Right cardiac atrium (tissue), 5 donors: ENCODE data around the gene INAFM2. TPM values are rescaled to one million over a fixed set of nuclear protein-coding genes. Genes with fewer than 3 reads are reported as not detected.
A peak's percentile ranks its signal among the peaks of the same experiment; 100 is the strongest.

Source experiments
- ATAC-seq, 2 donors: fragments of 200-7000 bp; cut with Tn5 transposase; one replicate each; pipeline versions ENCODE4 v1.8.0 to v1.9.1; 2020; ENCODE audit warnings: moderate library complexity in 2 of 2, mild to moderate bottlenecking in 1 of 2
- DNase-seq, 3 donors: peaks; one replicate each; pipeline ENCODE4 v3.0.0-alpha.2; 2020
- H3K27ac ChIP-seq: one replicate; pipeline ENCODE4 v1.5.1; 2013; ENCODE audit warnings: mild to moderate bottlenecking, low read length, control low read depth, moderate library complexity
- H3K27me3 ChIP-seq: one replicate; pipeline ENCODE4 v1.6.1; 2013; ENCODE audit not compliant: control insufficient read depth, insufficient read depth
- H3K4me1 ChIP-seq: one replicate; pipeline ENCODE4 v1.6.1; 2013; ENCODE audit warnings: low read length; ENCODE audit not compliant: control insufficient read depth, insufficient read depth
- H3K4me3 ChIP-seq: one replicate; pipeline ENCODE4 v1.5.1; 2013; ENCODE audit warnings: low read length, control low read depth
- H3K9me3 ChIP-seq: one replicate; pipeline ENCODE4 v1.6.1; 2013; ENCODE audit warnings: low read length; ENCODE audit not compliant: control insufficient read depth
- WGBS: extraction: QIAGEN DNeasy Blood & Tissue Kit; methylation state at CpG from one replicate; pipeline ENCODE4 v1.1.7; 2013; 5-methylcytosine and 5-hydroxymethylcytosine counted together
- intact Hi-C, 4 donors: fragments of 100-400 bp; cut with DNase I; formaldehyde crosslinking; loops; one replicate each; pipeline versions ENCODE4 v1.11.0 to v1.14.0; 2022 to 2023
- polyA plus RNA-seq: library from polyadenylated mRNA; stranded (reverse); fragments of 200-250 nt; gene quantifications from one replicate; pipeline ENCODE4 v1.2.3, GENCODE V29; 2013
- total RNA-seq, 4 donors: library from RNA; stranded (reverse); fragmentation: NEBNext Ultra II Directional; extraction: Animal tissue kit (Norgen Biotek cat#: 25700); gene quantifications; one replicate each; pipeline ENCODE4 v1.2.1, GENCODE V29; 2021
- donor health status: healthy with polysubstance abuse.
- donor health status: DM: no; HTN: yes; CAD: no.
- donor health status: DM: no; HTN: no; CAD: no.
- donor health status: DM: no; HTN: yes; CAD: no; lungs with severe emphysema.
- donor health status: DM: yes; HTN: yes; CAD: no.

Gene INAFM2
- total and polyA plus RNA-seq, 5 donors: 47.3 to 115 (median 72.8) TPM

DNA sequence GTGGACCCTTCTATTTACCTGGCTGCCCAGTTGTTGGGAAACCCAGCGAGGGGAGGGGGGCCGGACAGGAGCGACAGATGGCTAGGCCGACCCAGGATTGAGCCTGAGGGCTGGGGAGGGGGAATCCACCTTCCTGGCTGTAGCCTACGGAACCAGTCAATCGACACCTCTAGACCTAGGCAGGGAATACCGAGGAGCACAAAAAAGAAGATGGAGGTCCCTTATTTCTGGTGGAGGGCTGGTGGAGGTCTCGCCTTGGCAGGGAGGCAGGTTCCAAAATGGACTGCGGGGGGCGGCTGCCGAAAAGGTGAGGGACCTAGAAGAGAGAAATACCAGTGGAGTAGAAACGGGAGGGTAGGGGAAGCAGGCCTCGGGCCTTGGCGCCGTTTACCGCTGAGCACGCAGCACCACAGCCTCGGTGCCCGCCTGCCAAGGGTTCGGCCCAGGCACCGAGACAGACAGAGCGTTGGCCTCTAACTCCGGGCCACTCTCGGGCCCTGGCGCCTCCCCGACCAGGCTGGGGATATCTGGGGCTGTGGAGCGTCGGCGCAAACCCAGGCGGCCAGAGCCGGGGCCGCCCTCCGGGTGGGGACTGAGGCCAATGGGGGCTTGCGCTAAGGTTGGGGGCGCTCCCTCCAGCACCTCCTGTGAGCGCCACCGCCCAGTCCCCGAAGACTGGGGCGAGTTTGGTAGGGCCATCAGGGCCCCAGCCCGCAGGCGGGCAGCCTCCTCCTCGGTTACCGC, 42.3 kb upstream of the INAFM2 start:
- ATAC-seq: no peak
- Histone ChIP-seq H3K27ac (no peak overlapping the region), H3K27me3 (no peaks in the 10 kb centered on the region), H3K4me1 (no peaks in the 10 kb centered on the region), H3K9me3 (no peaks in the 10 kb centered on the region), H3K4me3 (no peak overlapping the region)
- peak in 2 of 3 donors; percentile 47 to 61 for DNase-seq
- whole genome bisulfite sequencing: 54% methylated on average over 43 of the region's 43 CpGs
- intact Hi-C loops: loop anchor here in 1 of 4 donors (10.0 kb wide), 1 partner anchor 134 kb away; no protein-coding TSS in a partner anchor

DNA sequence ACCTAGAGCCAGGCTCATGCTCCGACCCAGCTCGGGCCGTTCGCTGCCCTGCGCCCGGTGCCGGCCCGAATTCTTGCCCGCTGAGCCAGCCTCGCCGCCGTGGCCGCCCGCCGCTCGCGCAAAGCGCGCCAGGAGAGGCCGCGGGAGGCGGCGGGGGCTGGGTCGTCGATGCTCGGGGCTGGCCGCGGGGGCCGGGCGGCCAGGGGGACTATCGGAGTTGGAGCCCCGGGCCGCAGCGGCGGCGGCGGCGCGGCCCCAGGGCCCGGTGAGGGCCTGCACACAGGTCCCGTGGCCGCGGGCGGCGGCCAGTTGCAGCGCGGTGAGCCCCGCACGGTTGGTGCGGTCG, 41.7 kb upstream of the INAFM2 start:
- no peaks in the 10 kb centered on the region for H3K9me3 ChIP-seq
- intact Hi-C loops: loop anchor here in 1 of 4 donors (10.0 kb wide), 1 partner anchor 133 kb away; no protein-coding TSS in a partner anchor
- no peaks in the 10 kb centered on the region for H3K4me1 ChIP-seq
- no peak overlapping the region for H3K27ac ChIP-seq
- 15% methylated on average over 51 of the region's 51 CpGs for WGBS
- H3K4me3 ChIP-seq: peak overlapping the region; percentile 32
- no peaks in the 10 kb centered on the region for H3K27me3 ChIP-seq
- ATAC-seq: no peak
- DNase-seq: peak in 1 of 3 donors; percentile 55

GRCh38 chr15:40282147-40282868, 41.2 kb upstream of the INAFM2 start:
- 1% methylated on average over 92 of the region's 92 CpGs for WGBS
- peak; percentile 6 to 17 for ATAC-seq
- intact Hi-C loops: loop anchor here in 1 of 4 donors (10.0 kb wide), 1 partner anchor 132 kb away; no protein-coding TSS in a partner anchor
- H3K4me3 ChIP-seq: peak overlapping the region; percentile 32
- H3K9me3 ChIP-seq: no peaks in the 10 kb centered on the region
- H3K27me3 ChIP-seq: no peaks in the 10 kb centered on the region
- H3K27ac ChIP-seq: no peak overlapping the region
- peak in 2 of 3 donors; percentile 77 to 79 for DNase-seq
- no peaks in the 10 kb centered on the region for H3K4me1 ChIP-seq

DNA sequence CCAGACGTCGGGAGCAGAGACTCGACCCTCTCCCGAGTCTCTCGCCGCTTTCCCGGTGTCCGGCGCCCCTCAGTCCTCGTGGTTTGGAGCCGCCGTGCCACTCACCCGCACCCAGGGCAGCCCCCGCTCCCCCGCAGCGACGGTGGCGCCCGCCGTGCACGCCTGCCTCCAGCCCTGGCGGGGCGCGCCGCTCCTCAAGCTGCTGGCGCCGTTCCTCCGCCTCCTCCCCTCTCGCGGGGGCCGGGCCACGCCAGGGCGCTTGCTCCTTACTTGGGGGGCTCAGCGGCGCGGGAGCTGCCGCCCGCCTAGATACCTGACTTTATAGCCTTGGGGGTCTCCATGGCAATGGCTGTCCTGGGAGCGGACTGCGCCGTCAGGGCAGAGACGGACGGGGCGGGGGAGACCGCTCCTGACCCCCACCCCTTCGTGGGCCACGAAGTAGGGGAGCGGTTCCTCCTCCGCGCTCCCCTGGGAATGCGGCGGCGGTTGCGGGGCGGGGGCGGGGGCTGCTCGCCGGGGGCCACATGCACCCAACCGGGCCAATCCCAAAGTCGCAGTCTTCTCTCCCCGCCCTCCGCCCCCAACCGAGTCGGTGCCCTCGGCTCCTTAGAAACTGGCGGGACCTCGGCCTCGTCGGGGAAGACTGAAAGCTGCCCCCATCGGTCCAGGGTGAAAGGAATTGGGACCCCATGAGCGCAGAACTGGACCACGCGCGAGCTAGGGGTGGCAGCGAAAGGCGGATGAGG, 40.5 kb upstream of the INAFM2 start, which contains the start of gene ANKRD63:
Gene ANKRD63 (minus strand): TSS at position 196 of the 746 bp plus-strand sequence. CDS start 478 bp downstream, outside the sequence.
- Histone ChIP-seq H3K27me3 (no peaks in the 10 kb centered on the region), H3K27ac (no peak within 1 kb of the TSS), H3K4me3 (peak within 1 kb of the TSS; percentile 32), H3K4me1 (no peaks in the 10 kb centered on the region), H3K9me3 (no peaks in the 10 kb centered on the region)
- intact Hi-C loops: loop anchor here in 1 of 4 donors (10.0 kb wide), 1 partner anchor 132 kb away; no protein-coding TSS in a partner anchor
- ATAC-seq: peak; percentile 25 to 40
- peak in 2 of 3 donors; percentile 78 to 79 for DNase-seq
- WGBS: 6% methylated on average over 76 of the region's 76 CpGs

GRCh38 chr15:40283615-40284300, 39.7 kb upstream of the INAFM2 start:
- peak in 2 of 3 donors; percentile 52 to 56 for DNase-seq
- H3K27ac ChIP-seq: no peak overlapping the region
- 43% methylated on average over 33 of the region's 33 CpGs for WGBS
- ATAC-seq: no peak
- no peaks in the 10 kb centered on the region for H3K27me3 ChIP-seq
- no peaks in the 10 kb centered on the region for H3K4me1 ChIP-seq
- intact Hi-C loops: loop anchor here in 1 of 4 donors (10.0 kb wide), 1 partner anchor 131 kb away; no protein-coding TSS in a partner anchor
- no peaks in the 10 kb centered on the region for H3K9me3 ChIP-seq
- no peak overlapping the region for H3K4me3 ChIP-seq

DNA sequence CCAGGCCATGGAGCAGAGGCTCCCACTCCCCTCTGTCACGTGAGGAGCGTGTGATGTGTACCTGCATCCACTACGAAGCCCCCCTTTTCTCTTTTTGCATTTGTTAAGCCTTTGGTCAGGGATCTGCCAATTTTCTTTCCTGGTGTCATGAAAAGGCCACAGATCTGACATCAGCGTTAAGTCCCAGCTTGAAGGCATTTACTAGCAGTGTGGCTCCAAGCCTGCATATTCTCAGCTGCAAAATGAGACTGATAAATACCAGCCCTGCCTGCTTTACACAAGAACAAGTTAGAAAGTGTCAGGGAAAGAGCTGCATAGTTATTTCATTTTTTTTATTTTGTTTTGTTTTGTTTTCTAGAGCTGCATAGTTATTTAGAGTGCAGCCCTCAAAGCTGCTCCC, 38.3 kb upstream of the INAFM2 start:
- Histone ChIP-seq H3K27ac (peak overlapping the region; percentile 68), H3K4me3 (no peak overlapping the region), H3K27me3 (no peaks in the 10 kb centered on the region), H3K9me3 (no peaks in the 10 kb centered on the region), H3K4me1 (no peaks in the 10 kb centered on the region)
- intact Hi-C loops: loop anchor here in 1 of 4 donors (10.0 kb wide), 1 partner anchor 130 kb away; no protein-coding TSS in a partner anchor
- 39% methylated on average over 4 of the region's 4 CpGs for WGBS
- ATAC-seq (no peak), DNase-seq (peak in 1 of 3 donors; percentile 41)

DNA sequence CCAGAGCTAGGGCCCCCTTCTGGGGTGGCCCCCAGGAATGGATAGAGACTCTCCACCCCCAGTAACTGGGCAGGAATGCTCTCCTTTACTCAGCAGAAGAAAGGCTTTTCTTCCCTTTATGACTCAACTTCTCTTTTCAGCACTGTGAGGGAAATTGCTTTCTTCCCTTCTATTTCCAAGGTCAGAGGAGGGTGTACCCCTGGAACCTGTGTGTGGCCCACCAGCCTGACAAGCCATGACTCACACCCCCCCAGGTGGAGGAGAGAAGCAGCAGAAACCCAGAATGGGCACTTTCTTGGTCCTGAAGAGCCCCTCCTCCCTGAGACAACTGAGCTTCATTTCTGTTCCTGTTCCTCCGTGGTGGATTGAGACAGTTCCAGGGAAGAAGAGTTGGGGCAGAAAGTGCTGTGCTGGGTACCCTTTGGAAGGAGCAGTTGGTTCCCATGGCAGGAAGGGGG, 37.9 kb upstream of the INAFM2 start:
- Histone ChIP-seq H3K27me3 (no peaks in the 10 kb centered on the region), H3K27ac (peak overlapping the region; percentile 68), H3K9me3 (no peaks in the 10 kb centered on the region), H3K4me3 (no peak overlapping the region), H3K4me1 (no peaks in the 10 kb centered on the region)
- WGBS: 10% methylated on average over 1 of the region's 1 CpG
- no peak for ATAC-seq
- intact Hi-C loops: loop anchor here in 1 of 4 donors (10.0 kb wide), 1 partner anchor 129 kb away; no protein-coding TSS in a partner anchor
- DNase-seq: peak in 1 of 3 donors; percentile 29

GRCh38 chr15:40286061-40286532, 37.4 kb upstream of the INAFM2 start:
- ATAC-seq: peak; percentile 4 to 14
- H3K27ac ChIP-seq: peak overlapping the region; percentile 68
- H3K4me1 ChIP-seq: peaks cover 2% of the 10 kb centered on the region
- H3K4me3 ChIP-seq: no peak overlapping the region
- H3K9me3 ChIP-seq: no peaks in the 10 kb centered on the region
- H3K27me3 ChIP-seq: no peaks in the 10 kb centered on the region
- intact Hi-C loops: loop anchor here in 1 of 4 donors (10.0 kb wide), 1 partner anchor 129 kb away; no protein-coding TSS in a partner anchor
- WGBS: 67% methylated on average over 7 of the region's 7 CpGs
- peak in 2 of 3 donors; percentile 56 to 74 for DNase-seq

- Histone ChIP-seq H3K9me3 (no peaks in the 10 kb centered on the region), H3K4me1 (peaks cover 2% of the 10 kb centered on the region), H3K4me3 (no peak overlapping the region), H3K27me3 (no peaks in the 10 kb centered on the region), H3K27ac (no peak overlapping the region)
- no peak for ATAC-seq
- peak in 1 of 3 donors; percentile 33 for DNase-seq
- WGBS: 79% methylated on average over 7 of the region's 7 CpGs
- intact Hi-C loops: loop anchor here in 1 of 4 donors (10.0 kb wide), 1 partner anchor 128 kb away; no protein-coding TSS in a partner anchor
These were observed 36.7 kb upstream of the INAFM2 start for GRCh38 chr15:40286794-40287193.
